ENCODE results near the gene PARD3B. TPM values are rescaled to one million over a fixed set of nuclear protein-coding genes. Genes with fewer than 3 reads are reported as not detected.

PARD3B gene
- total RNA-seq, 1 donor from 2014 or later, result 4.5 TPM

- no peak for FAIRE-seq
- no peak for DNase-seq (ENCODE audit: low spot score in 2 of 2)
Observed at GRCh38 chr2:205141381-205141780, 596.1 kb downstream of the PARD3B start.

DNA sequence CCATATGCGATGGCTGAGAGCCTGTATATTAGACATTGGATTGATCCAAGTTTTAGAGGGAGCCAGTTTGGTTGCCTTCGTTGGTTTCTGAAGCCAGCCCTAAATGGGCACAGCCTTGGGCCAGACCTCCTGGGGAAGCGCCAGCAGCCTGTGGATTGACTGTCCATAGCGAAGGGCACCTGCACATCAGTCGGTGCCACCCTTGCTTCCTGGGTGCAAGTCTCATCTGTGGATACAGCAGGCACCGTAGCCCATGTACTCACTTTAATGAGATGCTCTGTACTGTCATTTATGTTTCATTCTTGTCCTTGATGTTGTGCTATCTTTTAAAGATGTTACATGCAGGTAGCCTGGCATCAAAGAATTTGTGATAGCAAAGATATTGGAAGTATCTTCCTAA, 600.6 kb downstream of the PARD3B start:
- FAIRE-seq (no peak), DNase-seq (ENCODE audit: low spot score in 2 of 2) (no peak)

GRCh38 chr2:205148755-205149154, 603.5 kb downstream of the PARD3B start:
- FAIRE-seq (no peak), DNase-seq (ENCODE audit: low spot score in 2 of 2) (no peak)

DNA sequence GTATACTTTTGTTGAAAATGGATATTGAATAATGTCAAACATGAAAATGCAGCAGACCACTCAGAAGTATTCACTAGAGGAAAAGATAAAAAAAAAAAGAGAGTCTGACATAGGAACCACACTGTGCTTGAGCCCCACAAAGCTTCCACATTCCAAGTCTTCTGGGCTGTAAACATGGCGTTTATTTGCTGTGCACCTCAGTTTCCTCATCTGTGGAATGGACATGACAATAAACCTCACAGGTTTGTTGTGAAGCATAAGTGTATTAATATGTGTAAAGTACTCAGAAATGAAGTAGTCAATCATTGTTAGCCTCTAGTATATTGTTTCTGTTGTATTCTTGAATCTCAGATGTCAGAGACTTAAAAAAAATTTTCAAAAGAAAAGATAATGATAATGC, 611.2 kb downstream of the PARD3B start:
- FAIRE-seq, result no peak
- no peak for DNase-seq (ENCODE audit: low spot score in 2 of 2)

DNA sequence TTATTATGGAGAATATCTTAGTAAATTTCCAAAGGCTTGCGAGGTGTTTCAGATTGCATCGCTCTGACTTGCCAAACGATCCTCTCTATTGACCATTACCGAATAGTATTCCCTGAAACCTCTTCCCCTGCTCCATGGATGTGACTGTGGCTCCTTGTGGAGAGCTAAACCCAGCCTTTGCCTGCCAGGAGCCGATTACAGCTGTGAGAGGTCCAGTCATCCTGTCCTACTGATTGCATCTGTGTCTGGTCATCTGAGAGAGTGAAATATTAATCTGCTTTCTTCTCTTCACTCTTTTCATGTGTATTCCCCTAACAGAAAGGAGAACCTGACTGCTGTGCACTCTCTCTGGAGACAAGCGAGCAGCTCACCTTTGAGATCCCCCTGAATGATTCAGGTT, 613.1 kb downstream of the PARD3B start:
- no peak for DNase-seq (ENCODE audit: low spot score in 2 of 2)
- FAIRE-seq, result no peak

GRCh38 chr2:205161156-205161839, 616.0 kb downstream of the PARD3B start:
- FAIRE-seq (no peak), DNase-seq (ENCODE audit: low spot score in 2 of 2) (no peak)

DNA sequence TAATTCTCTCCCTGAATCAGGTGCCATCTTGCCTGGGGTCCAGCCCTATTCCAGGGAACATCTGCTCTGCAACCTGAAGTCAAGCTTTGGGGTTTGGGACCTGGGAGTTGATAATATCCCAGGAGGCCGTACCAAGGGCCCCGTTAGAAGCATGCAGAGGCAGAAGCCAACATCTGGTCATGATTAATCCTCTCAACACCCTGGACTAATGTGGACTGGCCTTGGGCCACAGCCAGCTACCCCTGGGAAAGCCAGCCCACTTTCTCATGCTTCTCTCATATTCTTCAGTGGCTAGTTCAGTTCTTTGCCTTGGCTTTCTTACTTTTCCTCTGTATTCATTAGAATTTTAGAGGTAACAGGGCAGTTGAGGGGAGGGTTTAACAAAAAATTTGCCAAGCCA, 621.5 kb downstream of the PARD3B start:
- DNase-seq (ENCODE audit: low spot score in 2 of 2) (no peak), FAIRE-seq (no peak)

- DNase-seq (ENCODE audit: low spot score in 2 of 2) (no peak), FAIRE-seq (no peak)
Observed at GRCh38 chr2:205169012-205169411, 623.7 kb downstream of the PARD3B start.

GRCh38 chr2:205169464-205169863, 624.2 kb downstream of the PARD3B start:
- FAIRE-seq, result no peak
- DNase-seq (ENCODE audit: low spot score in 2 of 2), result no peak

DNA sequence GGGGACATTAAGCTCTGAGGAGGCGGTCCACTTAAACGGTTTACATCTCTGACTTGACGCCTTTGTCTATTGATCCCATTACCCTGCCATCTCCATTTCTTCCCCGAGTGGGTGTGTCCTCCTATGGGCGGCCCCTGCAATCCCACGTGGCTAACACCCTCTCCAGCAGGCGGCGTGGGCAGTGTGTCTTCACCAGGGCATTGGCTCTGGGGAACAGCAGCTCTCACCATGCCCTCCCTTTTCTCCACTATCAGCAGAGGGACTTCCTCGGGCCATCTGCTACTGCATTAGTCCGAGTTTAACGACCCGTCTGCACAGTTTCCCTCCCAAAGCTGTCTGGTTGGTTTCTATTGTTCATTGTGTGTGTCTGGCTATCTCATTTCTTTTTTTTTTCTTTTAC, 625.1 kb downstream of the PARD3B start:
- DNase-seq (ENCODE audit: low spot score in 2 of 2), result no peak
- no peak for FAIRE-seq

GRCh38 chr2:205171261-205171940, 626.1 kb downstream of the PARD3B start:
- FAIRE-seq (no peak), DNase-seq (ENCODE audit: low spot score in 2 of 2) (no peak)

GRCh38 chr2:205175831-205176230, 630.6 kb downstream of the PARD3B start:
- DNase-seq (ENCODE audit: low spot score in 2 of 2) (no peak), FAIRE-seq (no peak)

GRCh38 chr2:205176546-205176945, 631.3 kb downstream of the PARD3B start:
- FAIRE-seq (no peak), DNase-seq (ENCODE audit: low spot score in 2 of 2) (no peak)

DNA sequence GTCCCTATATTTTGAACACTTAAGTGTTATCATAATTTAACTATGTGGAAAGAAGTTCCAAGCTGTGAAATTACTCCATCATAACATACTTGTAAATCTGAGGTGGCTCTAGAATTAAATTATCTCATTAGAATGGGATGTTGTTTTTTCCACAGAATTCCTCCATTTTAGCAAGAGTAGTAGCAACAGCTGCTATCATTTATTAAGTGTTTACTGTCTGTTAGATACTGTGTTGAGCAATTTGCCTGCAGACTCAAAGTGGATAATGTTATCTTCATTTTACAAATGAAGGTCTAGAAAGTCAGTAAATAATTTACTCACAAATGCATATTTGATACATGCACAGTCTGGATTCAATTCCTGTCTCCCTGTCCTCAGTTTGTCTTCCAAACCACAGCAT, 632.3 kb downstream of the PARD3B start:
- DNase-seq (ENCODE audit: low spot score in 2 of 2) (no peak), FAIRE-seq (no peak)

DNA sequence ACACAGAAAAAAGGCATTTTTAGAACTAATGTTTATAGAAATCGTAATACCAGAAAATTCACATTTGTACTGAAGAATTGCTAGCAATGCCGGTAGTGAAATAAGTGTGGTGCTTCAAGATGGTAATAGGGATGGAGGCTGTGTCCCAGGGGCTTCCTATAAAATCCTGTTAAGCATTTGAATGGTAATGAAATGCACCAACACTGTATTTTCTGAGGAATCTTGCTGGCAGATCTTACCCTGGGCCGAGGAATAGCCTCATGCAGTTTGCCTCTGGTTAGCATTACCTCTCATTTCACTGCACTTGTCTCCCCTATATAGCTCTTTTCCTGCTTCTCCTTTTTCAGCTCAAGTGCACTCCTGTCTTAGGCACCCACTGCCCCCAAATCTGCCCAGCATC, 635.5 kb downstream of the PARD3B start:
- FAIRE-seq (no peak), DNase-seq (ENCODE audit: low spot score in 2 of 2) (no peak)

GRCh38 chr2:205187731-205188130, 642.5 kb downstream of the PARD3B start:
- no peak for FAIRE-seq
- no peak for DNase-seq (ENCODE audit: low spot score in 2 of 2)

GRCh38 chr2:205188239-205189138, 643.2 kb downstream of the PARD3B start:
- DNase-seq (ENCODE audit: low spot score in 2 of 2) (peak in 1 of 2 donors; percentile 16), FAIRE-seq (no peak)

DNA sequence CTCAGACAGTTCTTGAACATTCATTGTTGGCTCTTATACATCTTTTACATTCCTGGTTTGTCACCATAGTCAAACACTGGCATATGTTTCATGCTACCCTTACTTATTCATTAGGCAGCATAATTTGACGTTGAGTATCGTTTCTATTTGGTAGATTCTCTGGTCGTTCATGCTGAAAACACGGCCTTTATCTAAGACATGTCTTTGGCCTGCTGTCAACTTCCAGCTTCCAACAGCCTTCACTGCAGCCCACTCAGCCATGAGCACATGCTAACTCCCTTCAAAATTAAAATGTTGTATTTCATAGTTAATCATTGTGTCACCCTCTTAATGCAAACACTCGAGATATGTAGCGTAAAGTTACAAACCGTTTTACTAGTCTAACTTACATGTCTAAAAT, 644.0 kb downstream of the PARD3B start:
- FAIRE-seq, result no peak
- no peak for DNase-seq (ENCODE audit: low spot score in 2 of 2)

- DNase-seq (ENCODE audit: low spot score in 2 of 2) (no peak), FAIRE-seq (no peak)
Observed at GRCh38 chr2:205190528-205190927, 645.3 kb downstream of the PARD3B start.

DNA sequence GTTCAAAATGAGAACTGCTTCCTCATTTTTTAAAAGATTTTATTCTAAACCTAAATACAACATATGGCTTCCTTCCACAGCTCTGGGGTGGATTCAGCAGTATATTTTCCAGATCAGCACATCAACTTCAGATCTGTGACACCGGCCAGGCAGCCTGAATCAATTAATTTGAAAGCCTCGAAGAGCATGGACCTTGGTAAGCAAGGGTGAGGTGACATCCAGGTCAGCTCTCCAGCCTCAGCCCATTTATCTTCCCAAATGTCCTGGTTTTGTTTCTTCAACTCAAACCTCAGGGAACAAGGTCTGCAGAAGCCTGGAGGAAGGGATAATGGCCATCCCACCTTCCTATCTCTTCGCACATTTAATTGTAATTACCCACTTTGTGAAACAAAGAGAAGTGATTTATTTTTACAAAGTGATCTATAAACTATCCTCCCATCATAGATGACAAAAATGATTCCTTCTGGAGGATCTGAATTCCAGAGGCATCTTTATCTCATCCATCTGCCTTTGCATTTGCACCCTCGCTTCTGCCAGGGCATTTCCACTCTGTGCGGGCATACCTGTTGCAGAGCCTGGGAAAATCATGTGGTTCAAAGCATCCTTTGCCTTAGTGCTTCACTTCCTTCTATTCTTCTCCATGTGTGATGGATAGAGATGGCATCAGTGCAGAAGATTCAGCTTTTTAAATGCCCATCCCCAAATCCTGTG, 648.0 kb downstream of the PARD3B start:
- DNase-seq (ENCODE audit: low spot score in 2 of 2) (no peak), FAIRE-seq (no peak)

DNA sequence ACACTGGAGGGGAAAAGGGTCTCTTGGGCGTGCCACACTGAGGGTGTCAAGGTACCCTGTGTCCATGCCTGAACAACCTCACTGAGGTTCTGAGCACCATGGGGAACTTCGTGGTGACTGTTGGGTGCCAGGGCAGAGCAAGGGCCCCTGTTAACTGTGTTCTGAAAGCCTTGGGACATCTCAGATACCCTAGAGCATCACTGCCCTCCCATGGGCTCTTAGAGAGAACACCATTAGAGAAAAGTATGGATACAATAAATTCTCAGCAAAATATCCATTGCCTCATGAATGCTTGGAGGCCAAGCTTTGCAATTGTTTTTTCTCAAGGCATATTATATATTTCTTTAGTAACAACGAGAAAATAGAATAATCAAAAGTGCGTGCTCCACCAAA, 648.6 kb downstream of the PARD3B start:
- DNase-seq (ENCODE audit: low spot score in 2 of 2) (no peak), FAIRE-seq (no peak)

All from frontal cortex (tissue), 4 donors.